Astrocyte of the spinal cord (primary cell): Measurements from ENCODE around the gene CDK4.
"Not testable (repeated sequence)": the region's sequence is repeated elsewhere in the genome, so short reads cannot be mapped to it uniquely, and the experiment has no call there.

Experiments used
- DNase-seq: peaks from one replicate; pipeline ENCODE4 v3.0.0; 2011; ENCODE audit warnings: low read depth, low spot score
- H3K4me3 ChIP-seq: 2 replicates; pipeline ENCODE4 v1.5.1; 2011; ENCODE audit warnings: low read depth, mild to moderate bottlenecking, low read length, moderate library complexity
- in situ Hi-C: cut with HindIII; loops from 2 replicates; pipeline ENCODE4 v1.10.0; 2017; ENCODE audit warnings: low sequenced_read_pairs
- TF ChIP-seq, protein P1 (sequence below): IDR thresholded peaks from 2 replicates; pipeline ENCODE4 v1.5.1; 2012; ENCODE audit warnings: low read depth, mild to moderate bottlenecking, low read length, inconsistent platforms

Gene CDK4

DNA sequence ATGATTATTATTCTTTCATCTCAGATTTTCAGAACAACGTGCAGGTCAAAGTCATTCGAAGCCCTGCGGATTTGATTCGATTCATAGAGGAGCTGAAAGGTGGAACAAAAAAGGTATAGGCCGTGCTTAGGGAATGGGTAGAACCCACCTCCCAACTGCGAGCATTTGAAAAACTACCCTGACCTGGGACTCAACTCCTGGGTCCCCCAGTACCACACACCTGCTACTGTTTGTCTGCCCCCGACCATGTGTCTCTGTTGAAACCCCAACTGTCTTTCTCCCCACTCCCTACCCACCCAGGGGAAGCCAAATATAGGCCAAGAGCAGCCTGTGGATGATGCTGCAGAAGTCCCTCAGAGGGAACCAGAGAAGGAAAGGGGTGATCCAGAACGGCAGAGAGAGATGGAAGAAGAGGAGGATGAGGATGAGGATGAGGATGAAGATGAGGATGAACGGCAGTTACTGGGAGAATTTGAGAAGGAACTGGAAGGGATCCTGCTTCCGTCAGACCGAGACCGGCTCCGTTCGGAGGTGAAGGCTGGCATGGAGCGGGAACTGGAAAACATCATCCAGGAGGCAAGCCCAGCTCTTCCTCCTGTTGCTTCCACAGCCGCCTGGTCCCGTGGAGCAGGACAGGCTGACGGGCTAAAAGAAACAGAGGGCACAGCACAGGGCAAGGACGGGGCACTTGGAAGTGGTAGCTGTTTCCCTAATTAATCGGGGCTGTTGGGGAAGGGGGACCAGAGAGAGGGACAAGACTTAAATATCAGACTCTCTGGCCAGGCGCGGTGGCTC is 34.1 kb downstream of the CDK4 start:
- TF ChIP-seq, protein P1, sequence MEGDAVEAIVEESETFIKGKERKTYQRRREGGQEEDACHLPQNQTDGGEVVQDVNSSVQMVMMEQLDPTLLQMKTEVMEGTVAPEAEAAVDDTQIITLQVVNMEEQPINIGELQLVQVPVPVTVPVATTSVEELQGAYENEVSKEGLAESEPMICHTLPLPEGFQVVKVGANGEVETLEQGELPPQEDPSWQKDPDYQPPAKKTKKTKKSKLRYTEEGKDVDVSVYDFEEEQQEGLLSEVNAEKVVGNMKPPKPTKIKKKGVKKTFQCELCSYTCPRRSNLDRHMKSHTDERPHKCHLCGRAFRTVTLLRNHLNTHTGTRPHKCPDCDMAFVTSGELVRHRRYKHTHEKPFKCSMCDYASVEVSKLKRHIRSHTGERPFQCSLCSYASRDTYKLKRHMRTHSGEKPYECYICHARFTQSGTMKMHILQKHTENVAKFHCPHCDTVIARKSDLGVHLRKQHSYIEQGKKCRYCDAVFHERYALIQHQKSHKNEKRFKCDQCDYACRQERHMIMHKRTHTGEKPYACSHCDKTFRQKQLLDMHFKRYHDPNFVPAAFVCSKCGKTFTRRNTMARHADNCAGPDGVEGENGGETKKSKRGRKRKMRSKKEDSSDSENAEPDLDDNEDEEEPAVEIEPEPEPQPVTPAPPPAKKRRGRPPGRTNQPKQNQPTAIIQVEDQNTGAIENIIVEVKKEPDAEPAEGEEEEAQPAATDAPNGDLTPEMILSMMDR = no peak
- in situ Hi-C loops = no loop called here
- no peak for DNase-seq
- no peak overlapping the region for H3K4me3 ChIP-seq

DNA sequence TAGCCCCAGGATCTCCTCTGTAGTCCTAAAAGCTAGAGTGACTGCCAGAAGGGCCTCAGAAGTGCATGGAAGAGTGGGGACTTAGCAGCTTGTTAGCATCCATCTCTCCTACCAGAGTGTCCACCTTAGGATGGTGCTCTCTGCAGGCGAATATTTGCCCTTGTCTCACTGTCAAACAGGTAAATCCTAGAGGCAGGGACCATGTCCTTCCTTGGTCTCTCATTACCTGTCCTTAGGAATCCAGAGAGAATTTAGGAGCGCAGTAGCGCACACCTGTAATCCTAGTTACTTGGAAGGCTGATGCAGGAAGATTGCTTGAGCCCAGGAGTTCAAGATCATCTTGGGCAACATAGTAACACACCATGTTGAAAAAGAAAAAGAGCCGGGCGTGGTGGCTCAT is 35.0 kb downstream of the CDK4 start:
- TF ChIP-seq, protein P1 = no peak
- no peak for DNase-seq
- no peak overlapping the region for H3K4me3 ChIP-seq
- in situ Hi-C loops = no loop called here

DNA sequence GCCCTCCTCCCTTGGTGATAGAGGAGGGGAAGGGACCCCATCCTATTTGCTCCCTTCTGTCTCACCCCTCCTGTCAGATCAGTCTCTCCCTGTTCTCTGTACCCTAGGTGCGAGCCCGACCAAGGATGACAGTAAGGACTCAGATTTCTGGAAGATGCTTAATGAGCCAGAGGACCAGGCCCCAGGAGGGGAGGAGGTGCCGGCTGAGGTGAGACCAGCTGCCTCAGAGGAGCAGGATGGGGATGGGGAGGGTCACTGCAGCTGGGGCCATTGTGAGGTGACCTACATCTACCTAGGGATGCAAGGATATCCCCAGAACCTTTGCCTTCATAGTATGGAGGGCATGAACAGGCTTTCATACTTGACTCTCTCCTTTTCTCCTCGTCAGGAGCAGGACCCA is 35.8 kb downstream of the CDK4 start:
- DNase-seq = no peak
- no peak overlapping the region for H3K4me3 ChIP-seq
- in situ Hi-C loops = no loop called here
- TF ChIP-seq, protein P1 = no peak

DNA sequence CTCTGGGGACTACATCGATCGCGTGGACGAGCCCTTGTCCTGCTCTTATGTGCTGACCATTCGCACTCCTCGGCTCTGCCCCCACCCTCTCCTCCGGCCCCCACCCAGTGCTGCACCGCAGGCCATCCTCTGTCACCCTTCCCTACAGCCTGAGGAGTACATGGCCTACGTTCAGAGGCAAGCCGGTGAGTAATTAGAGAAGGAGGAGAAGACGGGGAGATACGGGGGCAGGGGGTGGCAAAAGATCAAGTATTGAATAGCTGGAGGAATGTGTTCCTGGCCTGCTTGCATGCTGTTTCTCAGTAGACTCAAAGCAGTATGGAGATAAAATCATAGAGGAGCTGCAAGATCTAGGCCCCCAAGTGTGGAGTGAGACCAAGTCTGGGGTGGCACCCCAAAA is 36.3 kb downstream of the CDK4 start:
- DNase-seq = no peak
- TF ChIP-seq, protein P1 = no peak
- in situ Hi-C loops = no loop called here
- no peak overlapping the region for H3K4me3 ChIP-seq

DNA sequence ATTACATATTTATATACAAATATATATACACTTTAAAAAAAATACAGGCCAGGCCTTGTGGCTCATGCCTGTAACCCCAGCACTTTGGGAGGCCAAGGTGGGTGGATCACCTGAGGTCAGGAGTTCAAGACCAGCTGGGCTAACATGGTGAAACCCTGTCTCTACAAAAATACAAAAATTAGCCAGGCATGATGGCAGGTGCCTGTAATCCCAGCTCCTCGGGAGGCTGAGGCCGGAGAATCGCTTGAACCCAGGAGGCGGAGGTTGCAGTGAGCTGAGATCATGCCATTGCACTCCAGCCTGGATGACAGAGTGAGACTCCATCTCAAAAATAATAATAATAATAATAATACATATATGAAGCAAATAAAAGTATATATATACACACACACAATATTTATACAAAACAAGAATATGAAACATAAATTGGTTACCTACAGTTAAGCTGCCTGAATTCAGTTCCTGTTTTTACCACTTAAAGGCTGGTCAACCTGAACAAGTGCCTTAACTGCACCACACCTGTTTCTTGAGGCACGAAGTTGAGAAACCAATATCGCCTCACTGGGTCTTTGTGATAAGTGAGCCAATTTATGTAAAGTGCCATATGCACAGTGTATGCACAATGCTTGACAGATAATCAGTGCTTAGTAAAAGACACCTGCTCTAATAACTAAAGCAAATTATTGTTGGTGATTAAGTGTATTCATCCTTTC is 36.9 kb downstream of the CDK4 start:
- in situ Hi-C loops, DNase-seq, H3K4me3 ChIP-seq: not testable (repeated sequence)

GRCh38 chr12:57713209-57713608 is 38.9 kb downstream of the CDK4 start:
- TF ChIP-seq, protein P1 = no peak
- H3K4me3 ChIP-seq = no peak overlapping the region
- in situ Hi-C loops = no loop called here
- no peak for DNase-seq

GRCh38 chr12:57712701-57713100 is 39.4 kb downstream of the CDK4 start:
- H3K4me3 ChIP-seq = no peak overlapping the region
- in situ Hi-C loops = no loop called here
- TF ChIP-seq, protein P1 = no peak
- no peak for DNase-seq
